Neural progenitor cell (in vitro differentiated cells): ENCODE measurements around the gene HCFC1. TPM values are rescaled to one million over a fixed set of nuclear protein-coding genes. Genes with fewer than 3 reads are reported as not detected.

Experiments
- DNase-seq: peaks from one replicate; pipeline ENCODE4 v3.0.0-alpha.2; 2016; ENCODE audit warnings: low spot score
- H2AFZ ChIP-seq: fragments of 200-600 bp; sonication (generic); replicated peaks from 2 replicates; pipeline ENCODE4 v1.6.1; 2016; ENCODE audit warnings: antibody characterized with exemption
- H3F3A ChIP-seq: fragments of 200-600 bp; sonication (generic); 2 replicates; pipeline ENCODE4 v1.6.1; 2016; ENCODE audit warnings: antibody characterized with exemption, low read depth
- H3K27ac ChIP-seq: fragments of 200-600 bp; sonication (generic); 2 replicates; pipeline ENCODE4 v1.5.1; 2016; ENCODE audit warnings: mild to moderate bottlenecking
- H3K27me3 ChIP-seq: fragments of 200-600 bp; sonication (generic); 2 replicates; pipeline ENCODE4 v1.6.1; 2016; ENCODE audit warnings: mild to moderate bottlenecking, moderate library complexity
- H3K36me3 ChIP-seq: fragments of 200-600 bp; sonication (generic); 2 replicates; pipeline ENCODE4 v1.5.1; 2016
- H3K4me1 ChIP-seq: fragments of 200-600 bp; sonication (generic); 2 replicates; pipeline ENCODE4 v1.6.1; 2016; ENCODE audit warnings: mixed run types
- H3K4me2 ChIP-seq: fragments of 200-600 bp; sonication (generic); 2 replicates; pipeline ENCODE4 v1.6.1; 2016
- H3K4me3 ChIP-seq: fragments of 200-600 bp; sonication (generic); 2 replicates; pipeline ENCODE4 v1.5.1; 2016
- H3K79me2 ChIP-seq: fragments of 200-600 bp; sonication (generic); 2 replicates; pipeline ENCODE4 v1.6.1; 2016; ENCODE audit warnings: low read depth
- H3K9ac ChIP-seq: fragments of 200-600 bp; sonication (generic); 2 replicates; pipeline ENCODE4 v1.6.1; 2016
- H3K9me3 ChIP-seq: fragments of 200-600 bp; sonication (generic); 2 replicates; pipeline ENCODE4 v1.5.1; 2016; ENCODE audit warnings: low read depth
- H4K20me1 ChIP-seq: fragments of 200-600 bp; sonication (generic); 2 replicates; pipeline ENCODE4 v1.6.1; 2016; ENCODE audit warnings: low read depth
- H3K27ac Mint-ChIP-seq: 3 replicates; pipeline ENCODE4 v1.8.0; 2021; ENCODE audit warnings: mixed read lengths
- H3K27me3 Mint-ChIP-seq: 2 replicates; pipeline ENCODE4 v1.8.0; 2022; ENCODE audit warnings: low read depth, mild to moderate bottlenecking, inconsistent platforms, moderate library complexity, mixed read lengths; ENCODE audit not compliant: insufficient read depth
- H3K36me3 Mint-ChIP-seq: 3 replicates; pipeline ENCODE4 v1.8.0; 2021; ENCODE audit warnings: mixed read lengths
- H3K4me1 Mint-ChIP-seq: 3 replicates; pipeline ENCODE4 v1.8.0; 2021; ENCODE audit warnings: mixed read lengths
- H3K4me3 Mint-ChIP-seq: 3 replicates; pipeline ENCODE4 v1.8.0; 2021; ENCODE audit warnings: mild to moderate bottlenecking, moderate library complexity, mixed read lengths
- H3K9me3 Mint-ChIP-seq: 3 replicates; pipeline ENCODE4 v1.8.0; 2020; ENCODE audit warnings: mixed read lengths
- EZH2 ChIP-seq: fragments of 200-600 bp; sonication (generic); IDR thresholded peaks from 2 replicates; pipeline ENCODE4 v1.6.1; 2017; ENCODE audit warnings: antibody characterized with exemption, mild to moderate bottlenecking, moderate library complexity
- EZH2phosphoT487 ChIP-seq: fragments of 200-600 bp; sonication (generic); IDR thresholded peaks from 2 replicates; pipeline ENCODE4 v1.6.1; 2017; ENCODE audit warnings: antibody characterized with exemption
- total RNA-seq: library from RNA; depleted of rRNA; stranded (reverse); fragments of >200 nt; gene quantifications from 2 replicates; pipeline ENCODE4 v1.2.3, GENCODE V29; 2015; ENCODE audit warnings: low replicate concordance
- TF ChIP-seq, protein P1 (sequence below): fragments of 200-600 bp; sonication (generic); IDR thresholded peaks from 2 replicates; pipeline ENCODE4 v1.5.1; 2017; ENCODE audit warnings: antibody characterized with exemption, mild to moderate bottlenecking

The HCFC1 gene
- total RNA-seq, 1 donor from 2014 or later, result 20.7 TPM

DNA sequence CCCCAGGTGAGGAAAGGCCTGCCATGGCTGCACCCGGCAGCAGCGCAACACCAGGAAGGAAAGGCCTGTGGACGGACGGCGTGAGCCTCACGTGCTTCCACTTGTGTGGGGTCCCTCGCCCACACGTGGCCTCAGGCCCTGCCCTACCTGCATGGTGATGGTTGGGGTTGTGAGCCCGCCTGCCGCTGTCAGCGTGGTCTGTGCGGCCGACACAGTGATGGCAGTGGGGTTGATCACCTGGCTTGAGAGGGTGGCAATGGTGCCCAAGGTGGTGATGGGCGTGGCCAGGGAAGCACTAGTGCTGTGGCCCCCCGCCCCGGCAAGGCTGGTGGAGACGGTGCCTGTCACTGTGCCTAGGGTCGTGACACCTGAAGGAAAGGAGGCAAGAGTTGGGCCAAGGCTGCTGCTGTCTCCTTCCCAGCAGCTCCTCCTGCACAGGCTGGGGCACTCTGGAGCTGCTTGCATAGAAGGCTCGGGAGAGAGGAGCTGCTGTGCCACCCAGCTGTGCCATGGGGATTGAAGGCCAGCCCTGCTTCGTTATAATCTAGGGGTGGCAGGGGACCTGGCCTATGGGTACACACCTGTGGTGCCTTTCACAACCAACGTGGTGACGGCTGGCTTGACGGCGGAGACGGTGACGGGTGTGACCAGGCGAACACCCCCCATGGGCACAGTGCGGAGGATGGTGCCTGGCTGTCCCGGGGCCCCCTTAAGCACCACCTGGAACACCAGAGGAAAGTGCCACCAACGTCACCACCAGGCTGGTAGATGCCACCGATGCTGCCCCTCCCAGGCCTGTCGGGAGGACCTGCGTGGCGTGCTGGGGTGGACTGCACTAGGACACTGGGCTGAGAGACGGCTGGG lies 15.3 kb downstream of the HCFC1 start:
- Histone ChIP-seq H3K27me3 (no peaks in the 10 kb centered on the region), H3K4me1 (no peaks in the 10 kb centered on the region), H3K36me3 (no peaks in the 10 kb centered on the region), H3K4me2 (no peak overlapping the region), H3K9ac (no peak overlapping the region), H3K27ac (no peak overlapping the region), H4K20me1 (peaks cover 6% of the 10 kb centered on the region), H3F3A (peaks cover 6% of the 10 kb centered on the region), H3K79me2 (peaks cover 11% of the 10 kb centered on the region), H3K4me3 (no peak overlapping the region), H2AFZ (no peak overlapping the region), H3K9me3 (no peaks in the 10 kb centered on the region)
- no peak overlapping the region for H3K27ac Mint-ChIP-seq
- no peak for DNase-seq
- H3K4me3 Mint-ChIP-seq, result no peak overlapping the region
- no peaks in the 10 kb centered on the region for H3K27me3 Mint-ChIP-seq
- TF ChIP-seq, protein P1, sequence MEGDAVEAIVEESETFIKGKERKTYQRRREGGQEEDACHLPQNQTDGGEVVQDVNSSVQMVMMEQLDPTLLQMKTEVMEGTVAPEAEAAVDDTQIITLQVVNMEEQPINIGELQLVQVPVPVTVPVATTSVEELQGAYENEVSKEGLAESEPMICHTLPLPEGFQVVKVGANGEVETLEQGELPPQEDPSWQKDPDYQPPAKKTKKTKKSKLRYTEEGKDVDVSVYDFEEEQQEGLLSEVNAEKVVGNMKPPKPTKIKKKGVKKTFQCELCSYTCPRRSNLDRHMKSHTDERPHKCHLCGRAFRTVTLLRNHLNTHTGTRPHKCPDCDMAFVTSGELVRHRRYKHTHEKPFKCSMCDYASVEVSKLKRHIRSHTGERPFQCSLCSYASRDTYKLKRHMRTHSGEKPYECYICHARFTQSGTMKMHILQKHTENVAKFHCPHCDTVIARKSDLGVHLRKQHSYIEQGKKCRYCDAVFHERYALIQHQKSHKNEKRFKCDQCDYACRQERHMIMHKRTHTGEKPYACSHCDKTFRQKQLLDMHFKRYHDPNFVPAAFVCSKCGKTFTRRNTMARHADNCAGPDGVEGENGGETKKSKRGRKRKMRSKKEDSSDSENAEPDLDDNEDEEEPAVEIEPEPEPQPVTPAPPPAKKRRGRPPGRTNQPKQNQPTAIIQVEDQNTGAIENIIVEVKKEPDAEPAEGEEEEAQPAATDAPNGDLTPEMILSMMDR, result no peak
- TF ChIP-seq EZH2phosphoT487 (no peak), EZH2 (no peak)
- peaks cover 6% of the 10 kb centered on the region for H3K4me1 Mint-ChIP-seq
- peaks cover 39% of the 10 kb centered on the region for H3K36me3 Mint-ChIP-seq
- H3K9me3 Mint-ChIP-seq, result no peaks in the 10 kb centered on the region

DNA sequence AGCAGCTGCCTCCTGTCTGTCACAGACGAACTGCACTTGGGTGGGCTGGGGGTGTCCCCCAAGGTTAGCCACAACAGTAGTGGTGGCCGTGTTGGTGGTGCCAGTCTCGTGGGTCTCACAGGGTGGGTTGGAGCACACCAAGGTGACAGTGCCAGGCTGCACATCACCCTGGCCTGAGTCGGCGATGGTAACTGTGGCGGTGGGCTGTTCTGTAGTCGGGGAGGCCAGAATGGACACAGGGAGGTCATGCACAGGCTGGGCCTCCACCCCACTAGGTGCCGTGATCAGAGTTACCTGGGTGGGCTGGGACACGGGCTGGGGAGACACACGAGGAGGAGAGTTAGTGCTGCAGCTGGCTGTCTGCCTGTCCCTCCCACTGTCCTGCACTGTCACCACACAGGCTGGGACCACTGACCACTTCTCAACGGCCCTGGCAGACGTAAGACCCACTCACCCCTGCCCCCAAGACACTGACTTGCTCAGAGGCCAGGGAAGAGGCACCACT lies 16.3 kb downstream of the HCFC1 start:
- H3K4me1 ChIP-seq, result no peaks in the 10 kb centered on the region
- TF ChIP-seq, protein P1, result no peak
- TF ChIP-seq EZH2 (no peak), EZH2phosphoT487 (no peak)
- peaks cover 6% of the 10 kb centered on the region for H4K20me1 ChIP-seq
- H3F3A ChIP-seq, result peaks cover 6% of the 10 kb centered on the region
- no peak overlapping the region for H3K4me3 Mint-ChIP-seq
- no peaks in the 10 kb centered on the region for H3K9me3 ChIP-seq
- DNase-seq, result no peak
- H3K27me3 Mint-ChIP-seq, result peaks cover 7% of the 10 kb centered on the region
- H3K27me3 ChIP-seq, result no peaks in the 10 kb centered on the region
- peaks cover 39% of the 10 kb centered on the region for H3K36me3 Mint-ChIP-seq
- no peak overlapping the region for H2AFZ ChIP-seq
- no peak overlapping the region for H3K4me2 ChIP-seq
- peaks cover 9% of the 10 kb centered on the region for H3K4me1 Mint-ChIP-seq
- no peaks in the 10 kb centered on the region for H3K36me3 ChIP-seq
- H3K9me3 Mint-ChIP-seq, result no peaks in the 10 kb centered on the region
- H3K27ac ChIP-seq, result no peak overlapping the region
- peaks cover 11% of the 10 kb centered on the region for H3K79me2 ChIP-seq
- H3K27ac Mint-ChIP-seq, result no peak overlapping the region
- no peak overlapping the region for H3K4me3 ChIP-seq
- no peak overlapping the region for H3K9ac ChIP-seq

DNA sequence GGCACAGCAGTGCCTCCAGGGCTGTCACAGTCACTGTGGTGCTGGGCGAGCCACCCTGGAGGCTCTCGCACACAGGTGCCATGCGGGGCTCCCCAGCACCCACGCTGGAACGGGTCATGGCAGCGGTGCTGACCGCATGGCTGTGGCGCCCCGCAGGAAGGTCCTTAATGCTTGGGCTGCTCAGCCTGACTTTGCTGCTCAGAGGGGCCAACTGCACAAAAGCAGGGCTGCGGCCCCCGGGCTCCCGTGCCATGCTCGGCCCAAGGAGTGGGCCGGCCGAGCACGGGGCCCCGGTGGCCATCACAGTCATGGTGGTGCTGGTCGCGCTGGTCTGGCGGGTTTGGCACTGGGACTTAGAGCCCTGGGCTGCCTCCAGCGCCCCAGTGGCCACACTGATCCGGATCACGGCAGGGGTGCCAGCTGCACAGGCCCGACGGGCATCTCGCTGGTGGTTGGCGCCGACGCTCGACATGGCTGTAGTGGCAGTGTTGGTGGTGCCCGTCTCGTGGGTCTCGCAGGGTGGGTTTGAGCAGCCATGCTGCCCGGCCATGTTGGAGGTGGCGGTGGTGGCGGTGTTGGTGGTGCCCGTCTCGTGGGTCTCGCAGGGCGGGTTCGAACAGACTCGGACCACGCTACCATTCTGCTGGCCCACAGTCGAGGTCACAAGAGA lies 16.9 kb downstream of the HCFC1 start:
- H3K36me3 ChIP-seq, result no peaks in the 10 kb centered on the region
- peaks cover 11% of the 10 kb centered on the region for H3K79me2 ChIP-seq
- TF ChIP-seq, protein P1, result no peak
- TF ChIP-seq EZH2 (no peak), EZH2phosphoT487 (no peak)
- Mint-ChIP-seq H3K36me3 (peaks cover 37% of the 10 kb centered on the region), H3K9me3 (no peaks in the 10 kb centered on the region), H3K27me3 (peaks cover 7% of the 10 kb centered on the region), H3K27ac (no peak overlapping the region), H3K4me1 (peaks cover 11% of the 10 kb centered on the region), H3K4me3 (no peak overlapping the region)
- H3K9ac ChIP-seq, result no peak overlapping the region
- no peak for DNase-seq
- peaks cover 12% of the 10 kb centered on the region for H3F3A ChIP-seq
- no peak overlapping the region for H3K4me2 ChIP-seq
- H2AFZ ChIP-seq, result no peak overlapping the region
- peaks cover 6% of the 10 kb centered on the region for H4K20me1 ChIP-seq
- no peak overlapping the region for H3K4me3 ChIP-seq
- no peaks in the 10 kb centered on the region for H3K9me3 ChIP-seq
- no peaks in the 10 kb centered on the region for H3K4me1 ChIP-seq
- no peak overlapping the region for H3K27ac ChIP-seq
- no peaks in the 10 kb centered on the region for H3K27me3 ChIP-seq
